WI38 (cell line): ENCODE measurements around the gene SH2D6.
"Not testable (repeated sequence)": the region's sequence is repeated elsewhere in the genome, so short reads cannot be mapped to it uniquely, and the experiment has no call there.

Experiments
- H3K4me3 ChIP-seq: 2 replicates; pipeline ENCODE4 v1.5.1; 2011; ENCODE audit warnings: low read depth, mild to moderate bottlenecking, control low read depth, low read length
- TF ChIP-seq, protein P1 (sequence below): IDR thresholded peaks from 2 replicates; pipeline ENCODE4 v1.5.1; 2012; ENCODE audit warnings: low read depth, mild to moderate bottlenecking, control low read depth, low read length

Gene SH2D6

DNA sequence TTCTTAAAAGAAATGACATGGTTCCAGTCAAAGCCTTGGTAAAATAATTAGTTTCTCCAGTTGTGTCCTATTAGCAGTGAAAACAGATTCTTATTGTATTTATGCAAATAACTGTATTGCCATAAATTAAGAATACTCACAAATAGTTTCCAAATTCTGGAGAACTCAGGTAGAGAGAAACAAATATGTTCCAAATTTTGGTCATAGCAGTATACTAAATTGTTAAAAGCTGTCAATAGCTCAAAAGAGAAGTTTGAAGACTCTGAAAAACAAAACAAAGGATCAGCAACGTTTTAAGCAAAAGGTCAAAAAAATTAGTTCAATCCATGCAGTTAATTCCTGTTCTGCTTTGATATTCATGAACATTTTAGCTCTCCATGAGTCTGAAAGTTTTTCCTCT is 38.5 kb upstream of the SH2D6 start:
- no peak overlapping the region for H3K4me3 ChIP-seq
- TF ChIP-seq, protein P1, sequence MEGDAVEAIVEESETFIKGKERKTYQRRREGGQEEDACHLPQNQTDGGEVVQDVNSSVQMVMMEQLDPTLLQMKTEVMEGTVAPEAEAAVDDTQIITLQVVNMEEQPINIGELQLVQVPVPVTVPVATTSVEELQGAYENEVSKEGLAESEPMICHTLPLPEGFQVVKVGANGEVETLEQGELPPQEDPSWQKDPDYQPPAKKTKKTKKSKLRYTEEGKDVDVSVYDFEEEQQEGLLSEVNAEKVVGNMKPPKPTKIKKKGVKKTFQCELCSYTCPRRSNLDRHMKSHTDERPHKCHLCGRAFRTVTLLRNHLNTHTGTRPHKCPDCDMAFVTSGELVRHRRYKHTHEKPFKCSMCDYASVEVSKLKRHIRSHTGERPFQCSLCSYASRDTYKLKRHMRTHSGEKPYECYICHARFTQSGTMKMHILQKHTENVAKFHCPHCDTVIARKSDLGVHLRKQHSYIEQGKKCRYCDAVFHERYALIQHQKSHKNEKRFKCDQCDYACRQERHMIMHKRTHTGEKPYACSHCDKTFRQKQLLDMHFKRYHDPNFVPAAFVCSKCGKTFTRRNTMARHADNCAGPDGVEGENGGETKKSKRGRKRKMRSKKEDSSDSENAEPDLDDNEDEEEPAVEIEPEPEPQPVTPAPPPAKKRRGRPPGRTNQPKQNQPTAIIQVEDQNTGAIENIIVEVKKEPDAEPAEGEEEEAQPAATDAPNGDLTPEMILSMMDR = no peak

DNA sequence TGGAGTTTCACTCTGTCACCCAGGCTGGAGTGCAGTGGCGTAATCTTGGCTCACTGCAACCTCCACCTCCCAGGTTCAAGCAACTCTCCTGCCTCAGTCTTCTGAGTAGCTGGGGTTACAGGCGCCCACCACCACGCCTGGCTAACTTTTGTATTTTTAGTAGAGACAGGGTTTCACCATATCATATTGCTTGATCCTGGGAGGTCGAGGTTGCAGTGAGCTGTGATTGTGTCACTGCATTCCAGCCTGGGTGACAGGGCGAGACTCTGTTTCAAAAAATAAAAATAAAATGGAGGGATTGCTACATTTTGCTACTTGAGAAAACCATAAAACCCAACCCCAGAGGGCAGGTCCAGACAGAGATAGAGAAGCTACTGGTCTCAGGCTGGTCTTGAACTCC is 35.4 kb upstream of the SH2D6 start:
- not testable (repeated sequence) for H3K4me3 ChIP-seq

DNA sequence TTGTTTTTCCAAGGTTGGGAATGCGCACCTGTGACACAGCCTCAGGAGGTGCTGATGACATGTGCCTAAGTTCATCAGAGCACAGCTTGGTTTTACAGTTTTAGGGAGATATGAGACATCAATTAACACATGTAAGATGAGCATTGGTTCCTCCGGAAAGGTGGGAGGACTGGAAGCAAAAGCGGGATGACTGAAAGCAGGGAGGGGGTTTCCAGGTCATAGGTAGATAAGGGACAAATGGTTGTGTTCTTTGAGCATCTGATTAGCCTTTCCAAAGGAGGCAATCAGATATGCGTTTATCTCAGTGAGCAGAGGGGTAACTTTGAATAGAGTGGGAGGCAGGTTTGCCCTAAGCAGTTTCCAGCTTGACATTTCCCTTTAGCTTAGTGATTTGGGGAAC is 34.7 kb upstream of the SH2D6 start:
- no peak overlapping the region for H3K4me3 ChIP-seq
- TF ChIP-seq, protein P1 = no peak

DNA sequence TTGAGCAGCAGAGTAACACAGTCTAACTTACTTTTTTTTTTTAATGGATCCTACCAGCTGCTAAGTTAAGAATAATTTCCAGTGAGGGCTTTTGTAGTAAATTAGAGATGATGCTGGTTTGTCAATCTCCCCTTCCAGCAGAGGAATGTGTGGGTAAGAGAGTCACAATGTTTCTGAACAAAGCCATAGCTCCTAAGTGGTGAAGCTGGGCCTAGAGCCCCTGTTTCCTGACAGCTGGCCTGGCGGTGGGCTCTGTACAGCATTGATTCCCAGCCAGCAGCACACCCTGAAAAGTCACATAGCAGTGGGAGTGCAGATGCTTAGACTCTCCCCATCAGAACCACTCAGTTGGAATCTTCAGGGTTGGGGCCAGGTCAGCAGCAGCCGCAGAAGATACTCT is 32.8 kb upstream of the SH2D6 start:
- H3K4me3 ChIP-seq = no peak overlapping the region
- TF ChIP-seq, protein P1 = no peak

DNA sequence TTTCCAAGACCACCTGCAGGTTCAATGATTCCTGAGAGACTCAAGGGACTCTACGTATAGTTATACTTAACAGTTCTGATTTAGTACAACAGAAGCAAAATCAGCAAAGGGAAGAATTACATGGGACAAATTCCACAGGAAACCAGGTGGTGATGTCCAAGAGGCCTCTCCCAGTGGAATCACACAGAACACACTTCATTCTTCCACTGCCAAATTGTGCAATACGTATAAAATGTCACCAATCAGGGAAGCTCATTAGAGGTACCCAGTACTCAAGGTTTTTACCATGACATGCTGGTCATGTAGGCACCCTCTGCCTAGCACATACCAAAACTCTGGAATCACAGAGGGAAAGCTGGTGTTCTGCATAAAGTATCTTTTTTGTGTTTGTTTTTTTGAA is 30.8 kb upstream of the SH2D6 start:
- TF ChIP-seq, protein P1 = no peak
- no peak overlapping the region for H3K4me3 ChIP-seq

DNA sequence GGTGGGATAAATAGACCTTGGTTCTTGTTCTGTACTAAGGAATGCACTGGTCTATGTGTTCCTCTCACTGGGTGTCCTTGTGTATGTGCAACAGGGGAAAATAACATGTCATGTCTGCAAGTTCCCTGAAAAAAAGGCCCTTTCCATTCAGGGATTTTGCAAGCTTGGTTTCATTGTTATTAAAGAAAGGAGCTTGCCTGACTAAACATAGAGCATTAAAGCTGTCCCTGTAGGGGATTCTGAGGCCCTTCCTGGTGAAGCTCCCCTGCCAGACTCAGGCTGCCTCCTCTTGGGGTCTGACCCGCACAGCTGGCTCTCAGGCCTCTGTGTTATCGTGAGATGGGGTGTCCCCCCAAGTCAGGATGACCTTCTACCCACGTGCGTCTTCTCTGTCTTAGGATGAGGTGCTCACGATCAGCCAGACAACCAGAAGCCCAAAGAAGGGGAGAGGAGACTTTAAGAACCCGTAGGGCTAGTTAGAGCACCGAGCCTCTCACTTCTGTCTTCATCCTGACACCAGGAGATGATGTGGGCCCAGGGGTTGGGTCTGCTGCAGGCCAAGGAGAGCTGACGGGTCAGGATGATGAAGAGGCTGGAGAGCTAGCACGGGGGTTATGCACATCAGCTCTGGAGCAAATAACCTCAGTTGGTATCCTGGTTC is 29.5 kb upstream of the SH2D6 start:
- TF ChIP-seq, protein P1 = no peak
- no peak overlapping the region for H3K4me3 ChIP-seq

DNA sequence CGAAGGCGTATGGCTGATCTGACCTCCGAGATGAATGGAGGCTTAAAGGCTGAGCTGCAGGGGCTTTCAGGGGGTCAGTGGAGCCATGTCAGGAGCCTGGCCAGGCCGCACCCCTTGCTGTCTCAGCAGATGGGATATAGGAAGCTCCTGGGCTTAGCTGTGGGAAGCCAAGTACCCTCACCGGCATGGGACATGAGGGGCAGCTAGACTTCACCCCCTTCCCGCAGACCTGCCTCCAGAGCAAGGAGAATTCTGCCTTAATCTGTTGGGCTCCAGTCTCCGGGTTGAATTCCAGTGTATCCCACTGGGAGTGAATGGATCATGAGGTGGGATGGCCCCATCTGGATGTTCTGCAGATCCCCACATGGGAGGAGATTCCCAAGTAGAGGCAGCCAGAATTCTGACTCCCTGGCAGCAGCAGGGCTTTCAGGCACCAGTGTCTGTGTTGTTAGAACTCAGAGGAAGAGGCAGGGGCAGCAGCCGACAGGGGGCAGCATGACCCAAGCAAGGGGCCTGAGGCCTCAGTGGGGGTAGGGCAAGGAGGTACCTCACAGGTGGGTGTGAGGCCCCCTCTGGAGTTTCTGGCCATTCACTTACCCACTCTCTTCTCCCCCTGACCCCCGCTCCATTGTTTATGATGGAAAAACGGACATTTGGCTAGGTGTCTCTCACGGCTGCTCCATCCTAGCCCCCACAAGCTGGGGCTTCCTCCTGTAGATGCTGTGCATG is 27.4 kb upstream of the SH2D6 start:
- TF ChIP-seq, protein P1 = peak; percentile 81
- H3K4me3 ChIP-seq = no peak overlapping the region
